ENCODE data around the gene ARHGEF17.

The ARHGEF17 gene

GRCh38 chr11:73358071-73358470 is 50.0 kb downstream of the ARHGEF17 start:
- no peak for DNase-seq (ENCODE audit: low spot score)

DNA sequence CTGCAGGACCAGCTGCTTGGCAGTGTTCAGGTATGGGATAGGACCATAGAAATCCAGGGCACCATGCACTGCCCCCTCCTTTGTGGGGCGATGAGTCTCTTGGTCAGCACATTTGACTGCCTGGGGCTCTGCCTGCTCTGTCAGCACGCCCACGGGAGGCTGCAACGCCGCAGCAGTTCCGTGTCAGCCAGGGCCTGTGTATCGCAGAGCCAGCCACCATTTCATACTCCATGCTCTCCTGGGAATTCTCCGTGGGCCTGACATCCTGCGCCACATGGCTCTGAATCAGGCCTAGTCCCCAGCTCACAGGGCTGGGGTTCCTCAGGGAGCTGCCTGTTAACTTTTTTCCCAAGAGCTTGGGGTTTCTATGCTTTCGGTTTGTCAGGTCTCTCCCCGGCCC is 51.3 kb downstream of the ARHGEF17 start:
- no peak for DNase-seq (ENCODE audit: low spot score)

GRCh38 chr11:73359930-73360742 is 52.1 kb downstream of the ARHGEF17 start:
- peak; percentile 70 for DNase-seq (ENCODE audit: low spot score)

- DNase-seq (ENCODE audit: low spot score) = no peak
These were observed 52.8 kb downstream of the ARHGEF17 start for GRCh38 chr11:73360743-73361369.

DNA sequence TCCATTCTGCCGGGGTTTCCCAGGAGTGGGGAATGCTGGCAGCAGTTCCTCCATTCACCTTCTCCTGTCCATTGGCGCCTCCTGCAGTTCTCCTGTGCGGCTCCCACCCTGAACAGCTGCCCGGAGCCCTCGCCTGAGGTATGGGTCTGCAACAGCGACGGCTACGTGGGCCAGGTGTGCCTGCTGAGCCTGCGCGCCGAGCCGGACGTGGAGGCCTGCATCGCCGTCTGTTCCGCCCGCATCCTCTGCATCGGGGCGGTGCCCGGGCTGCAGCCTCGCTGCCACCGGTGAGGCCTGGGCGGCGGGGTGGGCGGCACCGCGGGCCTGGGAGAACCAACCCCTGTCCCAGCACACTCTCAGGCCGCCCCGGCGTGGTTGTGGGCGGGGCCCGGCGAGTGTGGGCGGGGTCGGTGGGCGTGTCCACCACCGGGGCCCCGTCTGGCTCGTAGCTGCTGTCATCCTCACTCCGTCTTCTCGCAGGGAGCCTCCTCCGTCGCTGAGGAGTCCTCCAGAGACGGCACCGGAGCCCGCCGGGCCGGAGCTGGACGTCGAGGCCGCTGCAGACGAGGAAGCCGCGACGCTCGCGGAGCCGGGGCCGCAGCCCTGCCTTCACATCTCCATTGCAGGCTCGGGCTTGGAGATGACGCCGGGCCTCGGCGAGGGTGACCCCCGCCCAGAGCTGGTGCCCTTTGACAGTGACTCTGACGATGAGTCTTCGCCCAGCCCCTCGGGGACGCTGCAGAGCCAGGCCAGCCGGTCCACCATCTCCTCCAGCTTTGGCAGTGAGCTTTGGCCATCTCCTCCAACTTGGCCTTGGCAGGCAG is 54.1 kb downstream of the ARHGEF17 start:
- no peak for DNase-seq (ENCODE audit: low spot score)

DNA sequence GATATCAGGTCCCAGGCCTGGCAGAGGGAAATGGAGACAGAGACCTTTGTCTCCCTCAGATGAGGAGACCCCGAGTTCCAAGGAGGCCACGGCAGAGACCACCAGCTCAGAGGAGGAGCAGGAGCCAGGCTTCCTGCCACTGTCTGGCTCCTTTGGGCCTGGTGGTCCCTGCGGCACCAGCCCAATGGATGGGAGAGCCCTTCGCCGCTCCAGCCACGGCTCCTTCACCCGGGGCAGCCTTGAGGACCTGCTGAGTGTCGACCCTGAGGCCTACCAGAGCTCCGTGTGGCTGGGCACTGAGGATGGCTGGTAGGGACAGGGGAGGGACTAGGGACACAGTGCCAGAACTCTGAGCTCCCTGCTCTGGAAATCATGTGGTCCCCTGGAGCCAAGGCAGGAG is 55.1 kb downstream of the ARHGEF17 start:
- DNase-seq (ENCODE audit: low spot score) = no peak

- DNase-seq (ENCODE audit: low spot score) = no peak
These were observed 57.5 kb downstream of the ARHGEF17 start for GRCh38 chr11:73365352-73366264.

DNA sequence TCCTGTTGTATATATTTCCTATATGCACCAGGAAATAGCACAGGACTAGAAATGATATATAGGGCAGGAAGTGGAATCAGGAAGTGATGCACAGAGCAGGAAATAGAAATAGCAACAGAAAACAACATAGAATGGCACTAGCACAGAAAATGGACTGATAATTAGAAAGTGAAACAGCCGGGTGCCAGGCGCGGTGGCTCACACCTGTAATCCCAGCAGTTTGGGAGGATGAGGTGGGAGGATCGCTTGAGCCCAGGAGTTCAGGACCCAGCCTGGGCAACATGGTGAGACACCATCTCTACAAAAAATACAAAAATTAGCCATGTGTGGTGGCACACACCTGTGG is 58.2 kb downstream of the ARHGEF17 start:
- DNase-seq (ENCODE audit: low spot score) = peak; percentile 59

DNA sequence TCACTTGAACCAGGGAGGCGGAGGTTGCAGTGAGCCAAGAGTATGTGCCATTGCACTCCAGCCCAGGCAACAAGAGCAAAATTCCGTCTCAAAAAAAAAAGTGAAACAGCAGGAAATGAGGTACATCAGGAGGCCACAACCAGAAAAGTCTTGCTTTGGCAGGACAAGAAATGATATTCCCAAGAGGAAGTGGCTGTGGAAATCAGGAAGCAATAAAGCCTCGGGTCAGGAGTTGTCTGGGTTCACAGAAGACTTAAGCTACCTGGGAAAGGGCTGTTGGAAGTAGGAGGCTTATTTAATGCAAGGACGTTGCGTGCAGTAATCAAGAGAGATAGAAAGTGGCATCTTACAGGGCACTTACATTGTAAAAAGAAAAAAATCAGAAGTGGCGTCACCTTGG is 58.9 kb downstream of the ARHGEF17 start:
- DNase-seq (ENCODE audit: low spot score) = no peak

DNA sequence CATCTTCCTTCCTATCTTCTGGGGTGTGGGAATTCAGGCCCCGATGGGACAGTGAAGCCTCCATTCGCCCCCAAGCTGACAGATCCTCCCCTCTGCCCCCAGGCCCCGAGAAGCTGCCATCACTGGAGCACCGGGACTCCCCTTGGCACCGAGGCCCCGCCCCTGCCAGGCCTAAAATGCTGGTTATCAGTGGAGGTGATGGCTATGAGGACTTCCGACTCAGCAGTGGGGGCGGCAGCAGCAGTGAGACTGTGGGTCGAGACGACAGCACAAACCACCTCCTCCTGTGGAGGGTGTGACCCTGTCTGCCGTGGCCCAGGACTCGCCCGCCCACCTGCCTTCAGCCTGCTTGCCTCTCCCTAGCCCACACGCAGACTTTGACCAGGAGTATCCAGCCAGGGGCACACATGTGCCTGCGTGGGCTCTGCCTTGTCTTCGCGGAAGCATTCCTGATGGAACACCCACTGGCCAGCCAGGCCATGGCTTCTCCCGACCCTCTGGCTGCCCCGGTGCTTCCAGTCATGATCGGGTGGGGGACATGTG is 59.5 kb downstream of the ARHGEF17 start:
- DNase-seq (ENCODE audit: low spot score) = no peak

- DNase-seq (ENCODE audit: low spot score) = peak; percentile 52
These were observed 64.4 kb downstream of the ARHGEF17 start for GRCh38 chr11:73372375-73372993.

GRCh38 chr11:73374151-73374550 is 66.1 kb downstream of the ARHGEF17 start:
- no peak for DNase-seq (ENCODE audit: low spot score)

DNA sequence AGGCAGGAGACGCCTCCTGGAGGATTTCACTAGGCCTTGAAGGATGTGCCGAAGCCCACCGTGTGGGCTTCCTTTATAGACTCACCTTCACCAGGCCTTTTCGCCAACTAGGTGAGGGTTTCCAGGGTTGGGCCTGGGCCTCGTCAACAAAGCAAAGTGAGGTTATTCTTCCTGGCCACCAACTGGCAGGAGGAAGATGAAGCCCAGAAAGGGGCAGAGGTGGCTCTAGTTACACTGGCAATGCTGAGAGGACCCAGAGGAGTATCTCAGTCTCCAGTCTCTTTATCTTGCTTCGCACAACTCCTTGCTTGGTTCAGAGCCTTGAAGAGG is 67.7 kb downstream of the ARHGEF17 start:
- DNase-seq (ENCODE audit: low spot score) = no peak

DNA sequence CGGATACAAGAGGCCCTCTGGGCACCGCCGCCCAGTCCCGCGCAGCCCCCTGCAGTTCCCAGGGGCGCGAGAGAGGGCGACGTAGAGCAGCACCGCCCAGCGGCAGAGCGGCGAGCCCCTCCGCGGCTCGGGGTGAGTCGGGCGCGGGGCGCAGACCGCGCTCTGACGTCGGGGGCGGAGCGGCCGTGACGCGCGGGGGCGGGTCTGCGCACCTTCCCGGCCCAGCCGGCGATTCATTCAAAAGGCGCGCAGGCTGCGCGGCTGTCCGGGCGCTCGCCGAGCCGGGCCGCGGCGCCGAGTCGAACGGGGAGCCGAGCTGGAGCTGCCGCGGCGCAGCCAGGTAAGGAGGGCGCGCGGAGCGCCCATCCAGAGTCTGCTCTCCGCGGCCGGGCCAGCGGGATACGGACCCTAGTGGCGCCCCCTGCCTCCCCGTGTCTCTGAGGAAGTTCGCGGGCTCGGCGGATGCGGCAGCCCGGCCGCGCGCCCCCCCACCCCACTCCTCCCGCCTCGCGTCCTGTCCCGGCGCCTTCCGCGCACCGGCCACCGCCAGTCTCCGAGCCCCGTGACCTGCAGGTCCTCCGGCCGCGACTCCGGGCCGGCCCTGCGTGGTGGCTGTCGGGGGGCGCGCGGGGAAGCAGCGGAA is 68.2 kb downstream of the ARHGEF17 start, which contains the start of gene RELT:
TSS of gene RELT (plus strand) at position 240 of the 643 bp plus-strand sequence. CDS start 12,738 bp downstream, outside the sequence.
- DNase-seq (ENCODE audit: low spot score) = peak; percentile 94

- peak; percentile 67 for DNase-seq (ENCODE audit: low spot score)
These were observed 68.9 kb downstream of the ARHGEF17 start for GRCh38 chr11:73376803-73377629.

- no peak for DNase-seq (ENCODE audit: low spot score)
These were observed 71.3 kb downstream of the ARHGEF17 start for GRCh38 chr11:73379189-73379880.

DNA sequence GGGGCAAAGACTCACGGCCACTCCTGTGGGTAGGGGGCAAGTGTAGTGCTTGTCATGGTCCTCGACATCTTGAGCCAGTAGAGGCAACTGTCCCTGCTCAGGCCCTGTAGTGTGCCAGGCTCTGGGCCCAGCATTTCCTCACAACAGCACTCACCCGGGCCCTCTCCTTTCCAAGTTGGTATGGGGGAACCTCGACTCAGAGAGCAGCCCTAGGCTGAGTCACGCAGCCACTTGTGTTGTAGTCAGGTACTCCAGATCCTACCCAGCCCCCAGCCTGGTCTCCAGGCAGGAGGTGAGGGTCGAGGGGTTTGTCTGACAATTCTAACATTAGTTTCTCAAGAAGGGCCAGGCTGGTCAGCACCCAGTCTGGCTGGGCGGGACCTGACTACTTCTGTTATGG is 72.3 kb downstream of the ARHGEF17 start:
- no peak for DNase-seq (ENCODE audit: low spot score)

DNA sequence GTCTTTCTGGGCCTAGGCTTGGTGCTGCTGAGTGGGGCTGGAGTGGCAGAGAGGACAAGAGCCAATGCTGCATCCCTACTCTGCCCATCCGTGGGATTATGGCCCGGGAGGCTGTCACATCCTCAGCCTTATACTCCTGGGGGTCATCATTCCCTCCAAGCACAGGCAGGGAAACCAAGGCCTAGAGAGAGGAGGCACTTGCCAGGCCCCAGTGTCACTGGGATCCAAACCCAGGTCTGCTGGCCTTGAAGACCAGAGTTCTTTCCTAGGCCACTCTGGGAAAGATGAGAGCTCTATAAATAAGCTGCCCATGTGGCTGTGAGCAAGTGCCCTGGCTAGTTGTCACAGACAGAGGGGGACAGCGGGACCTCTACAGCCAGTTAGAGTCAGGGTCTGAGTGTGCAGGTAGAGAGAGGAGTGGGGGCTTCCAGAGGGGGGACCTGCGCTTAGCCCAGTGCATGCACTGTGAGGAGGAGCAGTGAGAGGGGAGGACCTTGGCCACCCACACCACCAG is 72.9 kb downstream of the ARHGEF17 start:
- no peak for DNase-seq (ENCODE audit: low spot score)

DNA sequence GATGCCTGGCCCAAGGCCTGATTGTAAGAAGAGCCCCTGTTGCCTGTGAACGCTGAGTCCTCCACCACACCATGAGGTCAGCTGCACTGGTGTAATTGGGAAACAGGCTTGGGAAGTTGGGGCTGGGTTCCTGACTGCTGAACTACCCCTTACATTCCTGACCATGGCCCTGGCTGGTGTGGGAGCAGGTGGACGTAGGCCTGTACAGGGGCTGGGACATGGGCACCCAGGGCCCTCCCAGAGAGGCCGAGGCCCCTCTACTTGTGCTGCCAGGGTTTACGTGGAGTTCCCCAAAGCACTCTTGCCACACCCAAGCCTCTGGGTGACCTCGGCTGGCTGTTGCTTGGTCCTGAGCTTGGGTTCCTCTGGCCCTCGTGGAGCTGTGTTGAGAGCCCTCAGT is 73.5 kb downstream of the ARHGEF17 start:
- no peak for DNase-seq (ENCODE audit: low spot score)

Measured in NAMALWA (cell line).